Nephron (organoid): ENCODE results near the gene PSMD10.

ENCODE experiments used
- H3K27ac Mint-ChIP-seq, 3 experiments: 2 replicates each; pipeline ENCODE4 v1.8.0; 2020; ENCODE audit warnings: mixed read lengths in 3 of 3, mild to moderate bottlenecking in 2 of 3, moderate library complexity in 1 of 3
- H3K27me3 Mint-ChIP-seq: 2 replicates; pipeline ENCODE4 v1.8.0; 2021; ENCODE audit warnings: low read depth, mild to moderate bottlenecking, moderate library complexity, mixed read lengths
- H3K36me3 Mint-ChIP-seq: 2 replicates; pipeline ENCODE4 v1.8.0; 2020; ENCODE audit warnings: low read depth, mixed read lengths
- H3K4me1 Mint-ChIP-seq: 2 replicates; pipeline ENCODE4 v1.8.0; 2020; ENCODE audit warnings: mixed read lengths
- H3K4me3 Mint-ChIP-seq, 3 experiments: 2 replicates each; pipeline ENCODE4 v1.8.0; 2020; ENCODE audit warnings: mild to moderate bottlenecking in 3 of 3, mixed read lengths in 3 of 3, moderate library complexity in 2 of 3
- H3K9me3 Mint-ChIP-seq: 2 replicates; pipeline ENCODE4 v1.8.0; 2020; ENCODE audit warnings: mixed read lengths
- CTCF ChIP-seq, 3 experiments: fragments of 200-600 bp; sonication (generic); IDR thresholded peaks; one replicate each; pipeline ENCODE4 v1.5.0; 2021; ENCODE audit warnings: antibody characterized with exemption in 3 of 3; ENCODE audit not compliant: unreplicated experiment in 3 of 3

Gene PSMD10

GRCh38 chrX:108070891-108071290 lies 20.5 kb downstream of the PSMD10 start:
- no peaks in the 10 kb centered on the region for H3K36me3 Mint-ChIP-seq
- no peaks in the 10 kb centered on the region for H3K9me3 Mint-ChIP-seq
- no peak for TF ChIP-seq CTCF (IDR thresholded peaks at IDR 0.05; ENCODE audit: unreplicated experiment in 3 of 3)
- peaks cover 19% of the 10 kb centered on the region for H3K4me1 Mint-ChIP-seq
- H3K4me3 Mint-ChIP-seq, result no peak overlapping the region
- no peak overlapping the region for H3K27ac Mint-ChIP-seq
- H3K27me3 Mint-ChIP-seq, result peaks cover 63% of the 10 kb centered on the region

- no peak for TF ChIP-seq CTCF (IDR thresholded peaks at IDR 0.05; ENCODE audit: unreplicated experiment in 3 of 3)
- no peaks in the 10 kb centered on the region for H3K36me3 Mint-ChIP-seq
- no peak overlapping the region for H3K4me3 Mint-ChIP-seq
- H3K4me1 Mint-ChIP-seq, result peaks cover 19% of the 10 kb centered on the region
- H3K9me3 Mint-ChIP-seq, result no peaks in the 10 kb centered on the region
- H3K27ac Mint-ChIP-seq, result no peak overlapping the region
- peaks cover 65% of the 10 kb centered on the region for H3K27me3 Mint-ChIP-seq
Observed at GRCh38 chrX:108068121-108068520, 23.2 kb downstream of the PSMD10 start.

- no peak overlapping the region for H3K4me3 Mint-ChIP-seq
Observed at GRCh38 chrX:108064613-108065012, 26.7 kb downstream of the PSMD10 start.

GRCh38 chrX:108064001-108064400 lies 27.3 kb downstream of the PSMD10 start:
- Mint-ChIP-seq H3K9me3 (no peaks in the 10 kb centered on the region), H3K27ac (no peak overlapping the region), H3K4me3 (no peak overlapping the region), H3K36me3 (no peaks in the 10 kb centered on the region), H3K4me1 (peaks cover 8% of the 10 kb centered on the region), H3K27me3 (peaks cover 100% of the 10 kb centered on the region)
- TF ChIP-seq CTCF (IDR thresholded peaks at IDR 0.05; ENCODE audit: unreplicated experiment in 3 of 3), result no peak

More at GRCh38 chrX:108064613-108065012, 26.7 kb downstream of the PSMD10 start:
- peaks cover 100% of the 10 kb centered on the region for H3K27me3 Mint-ChIP-seq
- peaks cover 11% of the 10 kb centered on the region for H3K4me1 Mint-ChIP-seq
- H3K9me3 Mint-ChIP-seq, result no peaks in the 10 kb centered on the region
- no peaks in the 10 kb centered on the region for H3K36me3 Mint-ChIP-seq
- no peak for TF ChIP-seq CTCF (IDR thresholded peaks at IDR 0.05; ENCODE audit: unreplicated experiment in 3 of 3)
- H3K27ac Mint-ChIP-seq, result no peak overlapping the region

- Mint-ChIP-seq H3K4me3 (no peak overlapping the region), H3K27me3 (peaks cover 66% of the 10 kb centered on the region), H3K27ac (no peak overlapping the region), H3K4me1 (peaks cover 14% of the 10 kb centered on the region), H3K9me3 (no peaks in the 10 kb centered on the region), H3K36me3 (no peaks in the 10 kb centered on the region)
- no peak for TF ChIP-seq CTCF (IDR thresholded peaks at IDR 0.05; ENCODE audit: unreplicated experiment in 3 of 3)
Observed at GRCh38 chrX:108059801-108060200, 31.5 kb downstream of the PSMD10 start.

- no peaks in the 10 kb centered on the region for H3K36me3 Mint-ChIP-seq
- no peaks in the 10 kb centered on the region for H3K9me3 Mint-ChIP-seq
- no peak for TF ChIP-seq CTCF (IDR thresholded peaks at IDR 0.05; ENCODE audit: unreplicated experiment in 3 of 3)
- H3K27me3 Mint-ChIP-seq, result peaks cover 44% of the 10 kb centered on the region
- peak overlapping the region in 1 of 3 experiments; percentile 8 for H3K4me3 Mint-ChIP-seq
- peaks cover 26% of the 10 kb centered on the region for H3K4me1 Mint-ChIP-seq
- H3K27ac Mint-ChIP-seq, result peak overlapping the region; percentile 35 to 65 (median 43)
Observed at GRCh38 chrX:108055546-108055945, 35.8 kb downstream of the PSMD10 start.
